Brain microvascular endothelial cell (primary cell): ENCODE results near the gene EDEM1.

ENCODE experiments used
- DNase-seq: peaks from one replicate; pipeline ENCODE4 v3.0.0-alpha.2; 2020
- H3K27ac ChIP-seq: fragments of 250-450 bp; sonication (Bioruptor Pico); 2 replicates; pipeline ENCODE4 v1.5.1; 2020; ENCODE audit warnings: mild to moderate bottlenecking, moderate library complexity
- H3K27me3 ChIP-seq: fragments of 250-450 bp; sonication (Bioruptor Pico); replicated peaks from 2 replicates; pipeline ENCODE4 v1.5.1; 2020; ENCODE audit warnings: mild to moderate bottlenecking
- H3K36me3 ChIP-seq: fragments of 250-450 bp; sonication (Bioruptor Pico); replicated peaks from 2 replicates; pipeline ENCODE4 v1.5.1; 2020; ENCODE audit warnings: mild to moderate bottlenecking
- H3K4me3 ChIP-seq: 2 replicates; pipeline ENCODE4 v1.5.1; 2011; ENCODE audit warnings: low read depth, mild to moderate bottlenecking, control low read depth, low read length, moderate library complexity
- CTCF ChIP-seq: IDR thresholded peaks from 2 replicates; pipeline ENCODE4 v1.5.1; 2011; ENCODE audit warnings: low read depth, mild to moderate bottlenecking, moderate library complexity, low read length, control low read depth, inconsistent platforms; ENCODE audit errors: missing control alignments
- in situ Hi-C: cut with HindIII; loops from 2 replicates; pipeline ENCODE4 v1.10.0; 2017; ENCODE audit warnings: low sequenced_read_pairs, low pct_ligation_motif_present

EDEM1 gene

GRCh38 chr3:5187920-5188418 is 462 bp downstream of the EDEM1 start:
- H3K4me3 ChIP-seq: peak overlapping the region; percentile 86
- TF ChIP-seq CTCF: no peak
- DNase-seq: no peak
- H3K27me3 ChIP-seq: no peaks in the 10 kb centered on the region
- H3K27ac ChIP-seq: peak overlapping the region; percentile 73
- in situ Hi-C loops: no loop called here
- H3K36me3 ChIP-seq: no peaks in the 10 kb centered on the region

GRCh38 chr3:5188419-5189221 is 1.1 kb downstream of the EDEM1 start:
- no peak for DNase-seq
- Histone ChIP-seq H3K36me3 (no peaks in the 10 kb centered on the region), H3K27ac (peak overlapping the region; percentile 73), H3K4me3 (peak overlapping the region; percentile 86), H3K27me3 (no peaks in the 10 kb centered on the region)
- no peak for TF ChIP-seq CTCF
- in situ Hi-C loops: no loop called here

- Histone ChIP-seq H3K4me3 (no peak overlapping the region), H3K36me3 (peaks cover 4% of the 10 kb centered on the region), H3K27ac (no peak overlapping the region), H3K27me3 (no peaks in the 10 kb centered on the region)
- no peak for DNase-seq
- in situ Hi-C loops: no loop called here
- no peak for TF ChIP-seq CTCF
Measured at GRCh38 chr3:5190147-5190791, 2.8 kb downstream of the EDEM1 start.

- no peak for TF ChIP-seq CTCF
- Histone ChIP-seq H3K4me3 (no peak overlapping the region), H3K36me3 (peaks cover 4% of the 10 kb centered on the region), H3K27ac (no peak overlapping the region), H3K27me3 (no peaks in the 10 kb centered on the region)
- in situ Hi-C loops: no loop called here
- DNase-seq: no peak
Measured at GRCh38 chr3:5191555-5192304, 4.2 kb downstream of the EDEM1 start.

GRCh38 chr3:5192571-5193365 is 5.3 kb downstream of the EDEM1 start:
- no peak overlapping the region for H3K27ac ChIP-seq
- no peak for TF ChIP-seq CTCF
- no peak for DNase-seq
- peaks cover 4% of the 10 kb centered on the region for H3K36me3 ChIP-seq
- no peak overlapping the region for H3K4me3 ChIP-seq
- in situ Hi-C loops: no loop called here
- no peaks in the 10 kb centered on the region for H3K27me3 ChIP-seq
